HepG2 (cell line): ENCODE data around the gene ERBB4.

ENCODE experiments used
- CHD4 ChIP-seq: fragments of 200-600 bp; sonication (generic); IDR thresholded peaks from 2 replicates; pipeline ENCODE4 v1.7.0; 2017; ENCODE audit warnings: mild to moderate bottlenecking, low read length, borderline replicate concordance
- POLR2A ChIP-seq, 2 experiments: IDR thresholded peaks; 2 replicates each; pipeline ENCODE4 v1.6.1; 2011; ENCODE audit warnings: low read depth in 2 of 2, low read length in 2 of 2, mild to moderate bottlenecking in 1 of 2, moderate library complexity in 1 of 2; ENCODE audit not compliant: insufficient read depth in 1 of 2
- POLR2AphosphoS5 ChIP-seq: IDR thresholded peaks from 2 replicates; pipeline ENCODE4 v1.6.1; 2012; ENCODE audit warnings: low read depth, low read length
- RAD21 ChIP-seq: fragments of 450-650 bp; formaldehyde crosslinking; IDR thresholded peaks from 2 replicates; pipeline ENCODE4 v1.5.0; 2020; ENCODE audit warnings: mild to moderate bottlenecking
- U2AF2 ChIP-seq: fragments of 200-400 bp; formaldehyde crosslinking; IDR thresholded peaks from 2 replicates; pipeline ENCODE4 v1.6.1; 2017; ENCODE audit warnings: low read depth, mild to moderate bottlenecking, low read length
- TF ChIP-seq, protein P1 (sequence below): sonication (generic); formaldehyde crosslinking; IDR thresholded peaks from 2 replicates; pipeline ENCODE4 v1.5.0; 2020; ENCODE audit warnings: mild to moderate bottlenecking, missing genetic modification reagents, moderate library complexity
- TF ChIP-seq, protein P2 (sequence below): sonication (generic); formaldehyde crosslinking; IDR thresholded peaks from 2 replicates; pipeline ENCODE4 v1.8.0; 2022; ENCODE audit warnings: mild to moderate bottlenecking, missing genetic modification reagents; ENCODE audit not compliant: insufficient replicate concordance
- TF ChIP-seq, protein P3 (sequence below): IDR thresholded peaks from 2 replicates; pipeline ENCODE4 v1.6.1; 2012; ENCODE audit warnings: inconsistent platforms
- TF ChIP-seq, protein P4 (sequence below): sonication (generic); formaldehyde crosslinking; IDR thresholded peaks from 2 replicates; pipeline ENCODE4 v1.4.0; 2020; ENCODE audit warnings: mild to moderate bottlenecking, missing genetic modification reagents
- TF ChIP-seq, protein P5 (sequence below): sonication (generic); formaldehyde crosslinking; IDR thresholded peaks from 2 replicates; pipeline ENCODE4 v1.4.0; 2020; ENCODE audit warnings: low read depth, missing genetic modification reagents
- TF ChIP-seq, protein P6 (sequence below): sonication (generic); formaldehyde crosslinking; IDR thresholded peaks from 2 replicates; pipeline ENCODE4 v1.8.0; 2022; ENCODE audit warnings: missing genetic modification reagents, mild to moderate bottlenecking, borderline replicate concordance

DNA sequence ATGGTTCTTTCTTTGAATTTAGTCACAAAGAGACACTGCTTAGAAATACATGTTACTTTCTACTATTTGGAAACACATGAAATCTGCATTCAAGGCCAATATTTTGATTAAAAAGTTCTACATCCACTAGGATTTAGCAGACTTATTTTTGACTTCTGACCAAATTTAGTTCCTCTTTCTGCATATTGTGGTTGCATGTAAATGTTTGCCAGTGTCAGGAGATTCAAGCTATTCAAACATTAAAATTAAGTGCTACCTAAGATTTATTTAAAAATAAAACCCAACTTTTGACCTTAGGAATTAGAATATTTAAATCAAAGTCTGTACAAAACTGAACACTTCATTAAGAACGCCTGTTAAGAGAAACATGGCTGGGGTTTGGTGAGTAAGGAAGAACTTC is 1091.1 kb downstream of the ERBB4 start:
- no peak for TF ChIP-seq RAD21 (CRISPR knock-in tag)
- TF ChIP-seq, protein P1, sequence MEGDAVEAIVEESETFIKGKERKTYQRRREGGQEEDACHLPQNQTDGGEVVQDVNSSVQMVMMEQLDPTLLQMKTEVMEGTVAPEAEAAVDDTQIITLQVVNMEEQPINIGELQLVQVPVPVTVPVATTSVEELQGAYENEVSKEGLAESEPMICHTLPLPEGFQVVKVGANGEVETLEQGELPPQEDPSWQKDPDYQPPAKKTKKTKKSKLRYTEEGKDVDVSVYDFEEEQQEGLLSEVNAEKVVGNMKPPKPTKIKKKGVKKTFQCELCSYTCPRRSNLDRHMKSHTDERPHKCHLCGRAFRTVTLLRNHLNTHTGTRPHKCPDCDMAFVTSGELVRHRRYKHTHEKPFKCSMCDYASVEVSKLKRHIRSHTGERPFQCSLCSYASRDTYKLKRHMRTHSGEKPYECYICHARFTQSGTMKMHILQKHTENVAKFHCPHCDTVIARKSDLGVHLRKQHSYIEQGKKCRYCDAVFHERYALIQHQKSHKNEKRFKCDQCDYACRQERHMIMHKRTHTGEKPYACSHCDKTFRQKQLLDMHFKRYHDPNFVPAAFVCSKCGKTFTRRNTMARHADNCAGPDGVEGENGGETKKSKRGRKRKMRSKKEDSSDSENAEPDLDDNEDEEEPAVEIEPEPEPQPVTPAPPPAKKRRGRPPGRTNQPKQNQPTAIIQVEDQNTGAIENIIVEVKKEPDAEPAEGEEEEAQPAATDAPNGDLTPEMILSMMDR, result no peak
- TF ChIP-seq, protein P2, sequence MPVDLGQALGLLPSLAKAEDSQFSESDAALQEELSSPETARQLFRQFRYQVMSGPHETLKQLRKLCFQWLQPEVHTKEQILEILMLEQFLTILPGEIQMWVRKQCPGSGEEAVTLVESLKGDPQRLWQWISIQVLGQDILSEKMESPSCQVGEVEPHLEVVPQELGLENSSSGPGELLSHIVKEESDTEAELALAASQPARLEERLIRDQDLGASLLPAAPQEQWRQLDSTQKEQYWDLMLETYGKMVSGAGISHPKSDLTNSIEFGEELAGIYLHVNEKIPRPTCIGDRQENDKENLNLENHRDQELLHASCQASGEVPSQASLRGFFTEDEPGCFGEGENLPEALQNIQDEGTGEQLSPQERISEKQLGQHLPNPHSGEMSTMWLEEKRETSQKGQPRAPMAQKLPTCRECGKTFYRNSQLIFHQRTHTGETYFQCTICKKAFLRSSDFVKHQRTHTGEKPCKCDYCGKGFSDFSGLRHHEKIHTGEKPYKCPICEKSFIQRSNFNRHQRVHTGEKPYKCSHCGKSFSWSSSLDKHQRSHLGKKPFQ (CRISPR knock-in tag), result no peak
- TF ChIP-seq POLR2A (IDR thresholded peaks at IDR 0.05; ENCODE audit: insufficient read depth in 1 of 2, low read depth in 2 of 2, low read length in 2 of 2), result no peak
- TF ChIP-seq POLR2AphosphoS5, result no peak
- TF ChIP-seq U2AF2, result no peak
- TF ChIP-seq, protein P3, sequence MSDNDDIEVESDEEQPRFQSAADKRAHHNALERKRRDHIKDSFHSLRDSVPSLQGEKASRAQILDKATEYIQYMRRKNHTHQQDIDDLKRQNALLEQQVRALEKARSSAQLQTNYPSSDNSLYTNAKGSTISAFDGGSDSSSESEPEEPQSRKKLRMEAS, result no peak
- no peak for TF ChIP-seq CHD4
- TF ChIP-seq, protein P4, sequence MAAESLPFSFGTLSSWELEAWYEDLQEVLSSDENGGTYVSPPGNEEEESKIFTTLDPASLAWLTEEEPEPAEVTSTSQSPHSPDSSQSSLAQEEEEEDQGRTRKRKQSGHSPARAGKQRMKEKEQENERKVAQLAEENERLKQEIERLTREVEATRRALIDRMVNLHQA (CRISPR knock-in tag), result no peak
- TF ChIP-seq, protein P5, sequence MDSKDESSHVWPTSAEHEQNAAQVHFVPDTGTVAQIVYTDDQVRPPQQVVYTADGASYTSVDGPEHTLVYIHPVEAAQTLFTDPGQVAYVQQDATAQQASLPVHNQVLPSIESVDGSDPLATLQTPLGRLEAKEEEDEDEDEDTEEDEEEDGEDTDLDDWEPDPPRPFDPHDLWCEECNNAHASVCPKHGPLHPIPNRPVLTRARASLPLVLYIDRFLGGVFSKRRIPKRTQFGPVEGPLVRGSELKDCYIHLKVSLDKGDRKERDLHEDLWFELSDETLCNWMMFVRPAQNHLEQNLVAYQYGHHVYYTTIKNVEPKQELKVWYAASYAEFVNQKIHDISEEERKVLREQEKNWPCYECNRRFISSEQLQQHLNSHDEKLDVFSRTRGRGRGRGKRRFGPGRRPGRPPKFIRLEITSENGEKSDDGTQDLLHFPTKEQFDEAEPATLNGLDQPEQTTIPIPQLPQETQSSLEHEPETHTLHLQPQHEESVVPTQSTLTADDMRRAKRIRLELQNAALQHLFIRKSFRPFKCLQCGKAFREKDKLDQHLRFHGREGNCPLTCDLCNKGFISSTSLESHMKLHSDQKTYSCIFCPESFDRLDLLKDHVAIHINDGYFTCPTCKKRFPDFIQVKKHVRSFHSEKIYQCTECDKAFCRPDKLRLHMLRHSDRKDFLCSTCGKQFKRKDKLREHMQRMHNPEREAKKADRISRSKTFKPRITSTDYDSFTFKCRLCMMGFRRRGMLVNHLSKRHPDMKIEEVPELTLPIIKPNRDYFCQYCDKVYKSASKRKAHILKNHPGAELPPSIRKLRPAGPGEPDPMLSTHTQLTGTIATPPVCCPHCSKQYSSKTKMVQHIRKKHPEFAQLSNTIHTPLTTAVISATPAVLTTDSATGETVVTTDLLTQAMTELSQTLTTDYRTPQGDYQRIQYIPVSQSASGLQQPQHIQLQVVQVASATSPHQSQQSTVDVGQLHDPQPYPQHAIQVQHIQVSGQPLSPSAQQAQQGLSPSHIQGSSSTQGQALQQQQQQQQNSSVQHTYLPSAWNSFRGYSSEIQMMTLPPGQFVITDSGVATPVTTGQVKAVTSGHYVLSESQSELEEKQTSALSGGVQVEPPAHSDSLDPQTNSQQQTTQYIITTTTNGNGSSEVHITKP (CRISPR knock-in tag), result no peak
- TF ChIP-seq, protein P6, sequence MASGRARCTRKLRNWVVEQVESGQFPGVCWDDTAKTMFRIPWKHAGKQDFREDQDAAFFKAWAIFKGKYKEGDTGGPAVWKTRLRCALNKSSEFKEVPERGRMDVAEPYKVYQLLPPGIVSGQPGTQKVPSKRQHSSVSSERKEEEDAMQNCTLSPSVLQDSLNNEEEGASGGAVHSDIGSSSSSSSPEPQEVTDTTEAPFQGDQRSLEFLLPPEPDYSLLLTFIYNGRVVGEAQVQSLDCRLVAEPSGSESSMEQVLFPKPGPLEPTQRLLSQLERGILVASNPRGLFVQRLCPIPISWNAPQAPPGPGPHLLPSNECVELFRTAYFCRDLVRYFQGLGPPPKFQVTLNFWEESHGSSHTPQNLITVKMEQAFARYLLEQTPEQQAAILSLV (CRISPR knock-in tag), result no peak
